Measurements from ENCODE around the gene RALGAPA2. TPM values are rescaled to one million over a fixed set of nuclear protein-coding genes. Genes with fewer than 3 reads are reported as not detected.

The RALGAPA2 gene
- polyA plus RNA-seq, 1 donor from 2014 or later, result 21.8 TPM

GRCh38 chr20:20529597-20529996 is 182.8 kb downstream of the RALGAPA2 start:
- no peaks in the 10 kb centered on the region for H3K9me2 ChIP-seq (ENCODE audit: insufficient read depth, low read length)
- no peak overlapping the region for H3K9ac ChIP-seq (ENCODE audit: low read length)
- H3K79me2 ChIP-seq (replicated peaks; ENCODE audit: insufficient read depth, low read length), result no peaks in the 10 kb centered on the region
- H3K9me3 ChIP-seq (ENCODE audit: low read length), result no peaks in the 10 kb centered on the region
- H3K36me3 ChIP-seq (ENCODE audit: insufficient read depth, low read length), result no peaks in the 10 kb centered on the region
- no peak overlapping the region for H2AFZ ChIP-seq (ENCODE audit: low read depth, low read length)
- H3K4me2 ChIP-seq (ENCODE audit: low read length), result no peak overlapping the region
- no peak overlapping the region for H3K27ac ChIP-seq (ENCODE audit: low read length)
- H3F3A ChIP-seq (ENCODE audit: insufficient read depth, low read length, poor library complexity, severe bottlenecking), result no peaks in the 10 kb centered on the region
- H3K27me3 ChIP-seq (ENCODE audit: insufficient read depth, low read depth, low read length), result no peaks in the 10 kb centered on the region
- no peaks in the 10 kb centered on the region for H4K20me1 ChIP-seq (ENCODE audit: insufficient read depth)
- no peak overlapping the region for H3K4me3 ChIP-seq (ENCODE audit: low read length)
- TF ChIP-seq SMC3 (conservative IDR thresholded peaks at IDR 0.05; ENCODE audit: poor library complexity) (no peak), POLR2AphosphoS5 (IDR thresholded peaks at IDR 0.05) (no peak), RAD21 (conservative IDR thresholded peaks at IDR 0.05) (no peak), EP300 (conservative IDR thresholded peaks at IDR 0.05; ENCODE audit: poor library complexity, severe bottlenecking) (no peak), REST (IDR thresholded peaks at IDR 0.05; ENCODE audit: borderline replicate concordance) (no peak), MXI1 (conservative IDR thresholded peaks at IDR 0.05; ENCODE audit: poor library complexity, severe bottlenecking) (no peak)

- no peaks in the 10 kb centered on the region for H3F3A ChIP-seq (ENCODE audit: insufficient read depth, low read length, poor library complexity, severe bottlenecking)
- no peaks in the 10 kb centered on the region for H3K9me2 ChIP-seq (ENCODE audit: insufficient read depth, low read length)
- no peaks in the 10 kb centered on the region for H3K27me3 ChIP-seq (ENCODE audit: insufficient read depth, low read depth, low read length)
- H3K9me3 ChIP-seq (ENCODE audit: low read length), result no peaks in the 10 kb centered on the region
- H3K27ac ChIP-seq (ENCODE audit: low read length), result no peak overlapping the region
- no peak overlapping the region for H2AFZ ChIP-seq (ENCODE audit: low read depth, low read length)
- no peak overlapping the region for H3K4me2 ChIP-seq (ENCODE audit: low read length)
- no peaks in the 10 kb centered on the region for H4K20me1 ChIP-seq (ENCODE audit: insufficient read depth)
- TF ChIP-seq POLR2AphosphoS5 (IDR thresholded peaks at IDR 0.05), result no peak
- no peak overlapping the region for H3K4me3 ChIP-seq (ENCODE audit: low read length)
- H3K9ac ChIP-seq (ENCODE audit: low read length), result no peak overlapping the region
- H3K79me2 ChIP-seq (replicated peaks; ENCODE audit: insufficient read depth, low read length), result no peaks in the 10 kb centered on the region
- no peaks in the 10 kb centered on the region for H3K36me3 ChIP-seq (ENCODE audit: insufficient read depth, low read length)
Observed at GRCh38 chr20:20528861-20529260, 183.6 kb downstream of the RALGAPA2 start.

GRCh38 chr20:20527661-20528060 is 184.8 kb downstream of the RALGAPA2 start:
- Histone ChIP-seq H3K9me2 (ENCODE audit: insufficient read depth, low read length) (no peaks in the 10 kb centered on the region), H3K9me3 (ENCODE audit: low read length) (no peaks in the 10 kb centered on the region), H3K4me2 (ENCODE audit: low read length) (no peak overlapping the region), H3K36me3 (ENCODE audit: insufficient read depth, low read length) (no peaks in the 10 kb centered on the region), H3K9ac (ENCODE audit: low read length) (no peak overlapping the region), H3K27me3 (ENCODE audit: insufficient read depth, low read depth, low read length) (no peaks in the 10 kb centered on the region), H3F3A (ENCODE audit: insufficient read depth, low read length, poor library complexity, severe bottlenecking) (no peaks in the 10 kb centered on the region), H3K4me3 (ENCODE audit: low read length) (no peak overlapping the region), H3K79me2 (replicated peaks; ENCODE audit: insufficient read depth, low read length) (no peaks in the 10 kb centered on the region), H2AFZ (ENCODE audit: low read depth, low read length) (no peak overlapping the region), H4K20me1 (ENCODE audit: insufficient read depth) (no peaks in the 10 kb centered on the region), H3K27ac (ENCODE audit: low read length) (no peak overlapping the region)
- TF ChIP-seq MXI1 (conservative IDR thresholded peaks at IDR 0.05; ENCODE audit: poor library complexity, severe bottlenecking) (no peak), RAD21 (conservative IDR thresholded peaks at IDR 0.05) (no peak), TAF1 (IDR thresholded peaks at IDR 0.05; ENCODE audit: low read depth) (no peak)

- Histone ChIP-seq H3F3A (ENCODE audit: insufficient read depth, low read length, poor library complexity, severe bottlenecking) (no peaks in the 10 kb centered on the region), H3K79me2 (replicated peaks; ENCODE audit: insufficient read depth, low read length) (no peaks in the 10 kb centered on the region), H3K27me3 (ENCODE audit: insufficient read depth, low read depth, low read length) (no peaks in the 10 kb centered on the region), H3K4me3 (ENCODE audit: low read length) (no peak overlapping the region), H3K9me3 (ENCODE audit: low read length) (no peaks in the 10 kb centered on the region), H2AFZ (ENCODE audit: low read depth, low read length) (no peak overlapping the region), H3K4me2 (ENCODE audit: low read length) (no peak overlapping the region), H3K27ac (ENCODE audit: low read length) (no peak overlapping the region), H3K36me3 (ENCODE audit: insufficient read depth, low read length) (no peaks in the 10 kb centered on the region), H3K9ac (ENCODE audit: low read length) (no peak overlapping the region), H3K9me2 (ENCODE audit: insufficient read depth, low read length) (no peaks in the 10 kb centered on the region), H4K20me1 (ENCODE audit: insufficient read depth) (no peaks in the 10 kb centered on the region)
- TF ChIP-seq POLR2AphosphoS5 (IDR thresholded peaks at IDR 0.05) (no peak), RAD21 (conservative IDR thresholded peaks at IDR 0.05) (no peak), TAF1 (IDR thresholded peaks at IDR 0.05; ENCODE audit: low read depth) (no peak), SMC3 (conservative IDR thresholded peaks at IDR 0.05; ENCODE audit: poor library complexity) (no peak), CTCF (IDR thresholded peaks at IDR 0.05; ENCODE audit: poor library complexity, severe bottlenecking) (no peak), MXI1 (conservative IDR thresholded peaks at IDR 0.05; ENCODE audit: poor library complexity, severe bottlenecking) (no peak), EZH2 (IDR thresholded peaks at IDR 0.05; ENCODE audit: borderline replicate concordance, insufficient read depth, low read length, poor library complexity, severe bottlenecking) (no peak), EP300 (conservative IDR thresholded peaks at IDR 0.05; ENCODE audit: poor library complexity, severe bottlenecking) (no peak), REST (IDR thresholded peaks at IDR 0.05; ENCODE audit: borderline replicate concordance) (no peak)
Observed at GRCh38 chr20:20525756-20526155, 186.7 kb downstream of the RALGAPA2 start.

Data from neural cell (in vitro differentiated cells).